ENCODE measurements around the gene ZNG1A.
"Not testable (repeated sequence)": the region's sequence is repeated elsewhere in the genome, so short reads cannot be mapped to it uniquely, and the experiment has no call there.

DNA sequence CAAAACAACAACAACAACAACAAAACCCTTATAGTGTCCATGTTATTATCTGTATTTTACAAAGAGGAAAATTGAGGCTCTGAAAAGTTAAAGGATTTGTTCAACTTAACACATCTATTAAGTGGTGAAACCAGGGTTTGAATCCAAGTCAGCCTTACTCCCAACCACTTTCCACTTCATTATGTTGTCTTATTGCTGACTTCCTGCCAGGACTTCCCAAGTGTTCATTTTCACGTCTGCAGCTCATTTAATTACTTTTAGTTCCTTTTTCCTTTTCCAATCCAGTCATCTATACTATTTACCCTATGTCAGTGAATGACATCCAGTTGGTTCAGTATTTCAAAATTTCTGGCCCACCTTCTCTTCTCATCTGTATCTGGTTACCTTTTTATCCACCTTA lies 20.7 kb upstream of the ZNG1A start:
- TF ChIP-seq POLR2AphosphoS5 (IDR thresholded peaks at IDR 0.05): not testable (repeated sequence)
- TF ChIP-seq, protein P1, sequence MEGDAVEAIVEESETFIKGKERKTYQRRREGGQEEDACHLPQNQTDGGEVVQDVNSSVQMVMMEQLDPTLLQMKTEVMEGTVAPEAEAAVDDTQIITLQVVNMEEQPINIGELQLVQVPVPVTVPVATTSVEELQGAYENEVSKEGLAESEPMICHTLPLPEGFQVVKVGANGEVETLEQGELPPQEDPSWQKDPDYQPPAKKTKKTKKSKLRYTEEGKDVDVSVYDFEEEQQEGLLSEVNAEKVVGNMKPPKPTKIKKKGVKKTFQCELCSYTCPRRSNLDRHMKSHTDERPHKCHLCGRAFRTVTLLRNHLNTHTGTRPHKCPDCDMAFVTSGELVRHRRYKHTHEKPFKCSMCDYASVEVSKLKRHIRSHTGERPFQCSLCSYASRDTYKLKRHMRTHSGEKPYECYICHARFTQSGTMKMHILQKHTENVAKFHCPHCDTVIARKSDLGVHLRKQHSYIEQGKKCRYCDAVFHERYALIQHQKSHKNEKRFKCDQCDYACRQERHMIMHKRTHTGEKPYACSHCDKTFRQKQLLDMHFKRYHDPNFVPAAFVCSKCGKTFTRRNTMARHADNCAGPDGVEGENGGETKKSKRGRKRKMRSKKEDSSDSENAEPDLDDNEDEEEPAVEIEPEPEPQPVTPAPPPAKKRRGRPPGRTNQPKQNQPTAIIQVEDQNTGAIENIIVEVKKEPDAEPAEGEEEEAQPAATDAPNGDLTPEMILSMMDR (IDR thresholded peaks at IDR 0.05): not testable (repeated sequence)
